Loucy (cell line): Measurements from ENCODE around the gene WDR31.

Source experiments
- CTCF ChIP-seq: fragments of 200-600 bp; sonication (generic); conservative IDR thresholded peaks from 2 replicates; pipeline ENCODE4 v1.5.1; 2014; ENCODE audit warnings: mild to moderate bottlenecking, antibody characterized with exemption, low read length
- EZH2phosphoT487 ChIP-seq: fragments of 200-600 bp; IDR thresholded peaks from 2 replicates; pipeline ENCODE4 v1.6.1; 2018; ENCODE audit warnings: antibody characterized with exemption, mild to moderate bottlenecking, moderate library complexity, borderline replicate concordance

- no peak for TF ChIP-seq CTCF
- no peak for TF ChIP-seq EZH2phosphoT487
Measured at GRCh38 chr9:113298311-113298710, 41.8 kb downstream of the WDR31 start.
